GM23338 (cell line): ENCODE data around the gene HSFX2.
"Not testable (repeated sequence)": the region's sequence is repeated elsewhere in the genome, so short reads cannot be mapped to it uniquely, and the experiment has no call there.

Experiments used
- CREB1 ChIP-seq: fragments of 250-450 bp; sonication (Bioruptor Pico); IDR thresholded peaks from 2 replicates; pipeline ENCODE4 v1.5.0; 2020; ENCODE audit warnings: low read depth, mild to moderate bottlenecking, moderate library complexity
- EZH2 ChIP-seq: fragments of 200-600 bp; sonication (generic); IDR thresholded peaks from one replicate; pipeline ENCODE4 v1.8.0; 2017; ENCODE audit warnings: antibody characterized with exemption, mild to moderate bottlenecking, low read depth; ENCODE audit not compliant: unreplicated experiment
- EZH2phosphoT487 ChIP-seq: fragments of 200-600 bp; sonication (generic); IDR thresholded peaks from one replicate; pipeline ENCODE4 v1.8.1; 2018; ENCODE audit warnings: antibody characterized with exemption; ENCODE audit not compliant: unreplicated experiment
- JUNB ChIP-seq: IDR thresholded peaks from one replicate; pipeline ENCODE4 v1.6.1; 2016; ENCODE audit warnings: antibody characterized with exemption; ENCODE audit not compliant: unreplicated experiment
- NANOG ChIP-seq: IDR thresholded peaks from 2 replicates; pipeline ENCODE4 v1.6.1; 2016; ENCODE audit warnings: antibody characterized with exemption, borderline replicate concordance
- POLR2AphosphoS5 ChIP-seq: IDR thresholded peaks from 2 replicates; pipeline ENCODE4 v1.6.1; 2016; ENCODE audit warnings: antibody characterized with exemption, low read depth
- STAT1 ChIP-seq: IDR thresholded peaks from one replicate; pipeline ENCODE4 v1.6.1; 2016; ENCODE audit warnings: antibody characterized with exemption; ENCODE audit not compliant: unreplicated experiment
- ZNF114 ChIP-seq: fragments of 250-450 bp; sonication (Bioruptor Pico); IDR thresholded peaks from 2 replicates; pipeline ENCODE4 v1.5.0; 2020; ENCODE audit warnings: mild to moderate bottlenecking, moderate library complexity
- ZNF331 ChIP-seq: fragments of 250-450 bp; sonication (Bioruptor Pico); IDR thresholded peaks from 2 replicates; pipeline ENCODE4 v1.5.0; 2020; ENCODE audit warnings: low read depth, mild to moderate bottlenecking, moderate library complexity
- TF ChIP-seq, protein P1 (sequence below), 2 experiments: fragments of 200-600 bp in 1 of 2; sonication (generic) in 1 of 2; conservative IDR thresholded peaks; 2 replicates each; pipeline versions ENCODE4 v1.5.1 to v1.6.1; 2016 to 2017; ENCODE audit warnings: antibody characterized with exemption in 2 of 2, low read depth in 2 of 2, mild to moderate bottlenecking in 2 of 2, moderate library complexity in 1 of 2
- TF ChIP-seq, protein P2 (sequence below): IDR thresholded peaks from 2 replicates; pipeline ENCODE4 v1.6.1; 2016; ENCODE audit warnings: antibody characterized with exemption
- TF ChIP-seq, protein P3 (sequence below): IDR thresholded peaks from one replicate; pipeline ENCODE4 v1.6.1; 2018; ENCODE audit warnings: antibody characterized with exemption; ENCODE audit not compliant: unreplicated experiment
- TF ChIP-seq, protein P4 (sequence below): fragments of 250-450 bp; sonication (Bioruptor Pico); IDR thresholded peaks from 2 replicates; pipeline ENCODE4 v1.5.0; 2020; ENCODE audit warnings: mild to moderate bottlenecking, moderate library complexity

DNA sequence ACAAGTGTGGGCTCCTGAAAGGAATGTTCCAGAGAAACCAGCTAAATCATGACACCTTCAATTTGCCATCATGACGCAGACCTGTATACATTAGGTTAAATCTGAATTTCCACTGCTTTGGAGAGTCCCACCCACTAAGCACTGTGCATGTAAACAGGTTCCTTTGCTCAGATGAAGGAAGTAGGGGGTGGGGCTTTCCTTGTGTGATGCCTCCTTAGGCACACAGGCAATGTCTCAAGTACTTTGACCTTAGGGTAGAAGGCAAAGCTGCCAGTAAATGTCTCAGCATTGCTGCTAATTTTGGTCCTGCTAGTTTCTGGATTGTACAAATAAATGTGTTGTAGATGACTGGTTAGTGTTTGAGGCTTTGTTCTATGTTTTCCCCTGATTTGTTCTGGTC lies 48.2 kb downstream of the HSFX2 start:
- TF ChIP-seq, protein P1, sequence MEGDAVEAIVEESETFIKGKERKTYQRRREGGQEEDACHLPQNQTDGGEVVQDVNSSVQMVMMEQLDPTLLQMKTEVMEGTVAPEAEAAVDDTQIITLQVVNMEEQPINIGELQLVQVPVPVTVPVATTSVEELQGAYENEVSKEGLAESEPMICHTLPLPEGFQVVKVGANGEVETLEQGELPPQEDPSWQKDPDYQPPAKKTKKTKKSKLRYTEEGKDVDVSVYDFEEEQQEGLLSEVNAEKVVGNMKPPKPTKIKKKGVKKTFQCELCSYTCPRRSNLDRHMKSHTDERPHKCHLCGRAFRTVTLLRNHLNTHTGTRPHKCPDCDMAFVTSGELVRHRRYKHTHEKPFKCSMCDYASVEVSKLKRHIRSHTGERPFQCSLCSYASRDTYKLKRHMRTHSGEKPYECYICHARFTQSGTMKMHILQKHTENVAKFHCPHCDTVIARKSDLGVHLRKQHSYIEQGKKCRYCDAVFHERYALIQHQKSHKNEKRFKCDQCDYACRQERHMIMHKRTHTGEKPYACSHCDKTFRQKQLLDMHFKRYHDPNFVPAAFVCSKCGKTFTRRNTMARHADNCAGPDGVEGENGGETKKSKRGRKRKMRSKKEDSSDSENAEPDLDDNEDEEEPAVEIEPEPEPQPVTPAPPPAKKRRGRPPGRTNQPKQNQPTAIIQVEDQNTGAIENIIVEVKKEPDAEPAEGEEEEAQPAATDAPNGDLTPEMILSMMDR (conservative IDR thresholded peaks at IDR 0.05; ENCODE audit: low read depth in 2 of 2), result not testable (repeated sequence)
- TF ChIP-seq EZH2; CREB1 (CRISPR knock-in tag); JUNB; EZH2phosphoT487; POLR2AphosphoS5; ZNF114 (CRISPR knock-in tag); NANOG; STAT1; ZNF331 (CRISPR knock-in tag): not testable (repeated sequence)
- TF ChIP-seq, protein P2, sequence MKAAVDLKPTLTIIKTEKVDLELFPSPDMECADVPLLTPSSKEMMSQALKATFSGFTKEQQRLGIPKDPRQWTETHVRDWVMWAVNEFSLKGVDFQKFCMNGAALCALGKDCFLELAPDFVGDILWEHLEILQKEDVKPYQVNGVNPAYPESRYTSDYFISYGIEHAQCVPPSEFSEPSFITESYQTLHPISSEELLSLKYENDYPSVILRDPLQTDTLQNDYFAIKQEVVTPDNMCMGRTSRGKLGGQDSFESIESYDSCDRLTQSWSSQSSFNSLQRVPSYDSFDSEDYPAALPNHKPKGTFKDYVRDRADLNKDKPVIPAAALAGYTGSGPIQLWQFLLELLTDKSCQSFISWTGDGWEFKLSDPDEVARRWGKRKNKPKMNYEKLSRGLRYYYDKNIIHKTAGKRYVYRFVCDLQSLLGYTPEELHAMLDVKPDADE, result not testable (repeated sequence)
- TF ChIP-seq, protein P3, sequence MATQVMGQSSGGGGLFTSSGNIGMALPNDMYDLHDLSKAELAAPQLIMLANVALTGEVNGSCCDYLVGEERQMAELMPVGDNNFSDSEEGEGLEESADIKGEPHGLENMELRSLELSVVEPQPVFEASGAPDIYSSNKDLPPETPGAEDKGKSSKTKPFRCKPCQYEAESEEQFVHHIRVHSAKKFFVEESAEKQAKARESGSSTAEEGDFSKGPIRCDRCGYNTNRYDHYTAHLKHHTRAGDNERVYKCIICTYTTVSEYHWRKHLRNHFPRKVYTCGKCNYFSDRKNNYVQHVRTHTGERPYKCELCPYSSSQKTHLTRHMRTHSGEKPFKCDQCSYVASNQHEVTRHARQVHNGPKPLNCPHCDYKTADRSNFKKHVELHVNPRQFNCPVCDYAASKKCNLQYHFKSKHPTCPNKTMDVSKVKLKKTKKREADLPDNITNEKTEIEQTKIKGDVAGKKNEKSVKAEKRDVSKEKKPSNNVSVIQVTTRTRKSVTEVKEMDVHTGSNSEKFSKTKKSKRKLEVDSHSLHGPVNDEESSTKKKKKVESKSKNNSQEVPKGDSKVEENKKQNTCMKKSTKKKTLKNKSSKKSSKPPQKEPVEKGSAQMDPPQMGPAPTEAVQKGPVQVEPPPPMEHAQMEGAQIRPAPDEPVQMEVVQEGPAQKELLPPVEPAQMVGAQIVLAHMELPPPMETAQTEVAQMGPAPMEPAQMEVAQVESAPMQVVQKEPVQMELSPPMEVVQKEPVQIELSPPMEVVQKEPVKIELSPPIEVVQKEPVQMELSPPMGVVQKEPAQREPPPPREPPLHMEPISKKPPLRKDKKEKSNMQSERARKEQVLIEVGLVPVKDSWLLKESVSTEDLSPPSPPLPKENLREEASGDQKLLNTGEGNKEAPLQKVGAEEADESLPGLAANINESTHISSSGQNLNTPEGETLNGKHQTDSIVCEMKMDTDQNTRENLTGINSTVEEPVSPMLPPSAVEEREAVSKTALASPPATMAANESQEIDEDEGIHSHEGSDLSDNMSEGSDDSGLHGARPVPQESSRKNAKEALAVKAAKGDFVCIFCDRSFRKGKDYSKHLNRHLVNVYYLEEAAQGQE, result not testable (repeated sequence)
- TF ChIP-seq, protein P4, sequence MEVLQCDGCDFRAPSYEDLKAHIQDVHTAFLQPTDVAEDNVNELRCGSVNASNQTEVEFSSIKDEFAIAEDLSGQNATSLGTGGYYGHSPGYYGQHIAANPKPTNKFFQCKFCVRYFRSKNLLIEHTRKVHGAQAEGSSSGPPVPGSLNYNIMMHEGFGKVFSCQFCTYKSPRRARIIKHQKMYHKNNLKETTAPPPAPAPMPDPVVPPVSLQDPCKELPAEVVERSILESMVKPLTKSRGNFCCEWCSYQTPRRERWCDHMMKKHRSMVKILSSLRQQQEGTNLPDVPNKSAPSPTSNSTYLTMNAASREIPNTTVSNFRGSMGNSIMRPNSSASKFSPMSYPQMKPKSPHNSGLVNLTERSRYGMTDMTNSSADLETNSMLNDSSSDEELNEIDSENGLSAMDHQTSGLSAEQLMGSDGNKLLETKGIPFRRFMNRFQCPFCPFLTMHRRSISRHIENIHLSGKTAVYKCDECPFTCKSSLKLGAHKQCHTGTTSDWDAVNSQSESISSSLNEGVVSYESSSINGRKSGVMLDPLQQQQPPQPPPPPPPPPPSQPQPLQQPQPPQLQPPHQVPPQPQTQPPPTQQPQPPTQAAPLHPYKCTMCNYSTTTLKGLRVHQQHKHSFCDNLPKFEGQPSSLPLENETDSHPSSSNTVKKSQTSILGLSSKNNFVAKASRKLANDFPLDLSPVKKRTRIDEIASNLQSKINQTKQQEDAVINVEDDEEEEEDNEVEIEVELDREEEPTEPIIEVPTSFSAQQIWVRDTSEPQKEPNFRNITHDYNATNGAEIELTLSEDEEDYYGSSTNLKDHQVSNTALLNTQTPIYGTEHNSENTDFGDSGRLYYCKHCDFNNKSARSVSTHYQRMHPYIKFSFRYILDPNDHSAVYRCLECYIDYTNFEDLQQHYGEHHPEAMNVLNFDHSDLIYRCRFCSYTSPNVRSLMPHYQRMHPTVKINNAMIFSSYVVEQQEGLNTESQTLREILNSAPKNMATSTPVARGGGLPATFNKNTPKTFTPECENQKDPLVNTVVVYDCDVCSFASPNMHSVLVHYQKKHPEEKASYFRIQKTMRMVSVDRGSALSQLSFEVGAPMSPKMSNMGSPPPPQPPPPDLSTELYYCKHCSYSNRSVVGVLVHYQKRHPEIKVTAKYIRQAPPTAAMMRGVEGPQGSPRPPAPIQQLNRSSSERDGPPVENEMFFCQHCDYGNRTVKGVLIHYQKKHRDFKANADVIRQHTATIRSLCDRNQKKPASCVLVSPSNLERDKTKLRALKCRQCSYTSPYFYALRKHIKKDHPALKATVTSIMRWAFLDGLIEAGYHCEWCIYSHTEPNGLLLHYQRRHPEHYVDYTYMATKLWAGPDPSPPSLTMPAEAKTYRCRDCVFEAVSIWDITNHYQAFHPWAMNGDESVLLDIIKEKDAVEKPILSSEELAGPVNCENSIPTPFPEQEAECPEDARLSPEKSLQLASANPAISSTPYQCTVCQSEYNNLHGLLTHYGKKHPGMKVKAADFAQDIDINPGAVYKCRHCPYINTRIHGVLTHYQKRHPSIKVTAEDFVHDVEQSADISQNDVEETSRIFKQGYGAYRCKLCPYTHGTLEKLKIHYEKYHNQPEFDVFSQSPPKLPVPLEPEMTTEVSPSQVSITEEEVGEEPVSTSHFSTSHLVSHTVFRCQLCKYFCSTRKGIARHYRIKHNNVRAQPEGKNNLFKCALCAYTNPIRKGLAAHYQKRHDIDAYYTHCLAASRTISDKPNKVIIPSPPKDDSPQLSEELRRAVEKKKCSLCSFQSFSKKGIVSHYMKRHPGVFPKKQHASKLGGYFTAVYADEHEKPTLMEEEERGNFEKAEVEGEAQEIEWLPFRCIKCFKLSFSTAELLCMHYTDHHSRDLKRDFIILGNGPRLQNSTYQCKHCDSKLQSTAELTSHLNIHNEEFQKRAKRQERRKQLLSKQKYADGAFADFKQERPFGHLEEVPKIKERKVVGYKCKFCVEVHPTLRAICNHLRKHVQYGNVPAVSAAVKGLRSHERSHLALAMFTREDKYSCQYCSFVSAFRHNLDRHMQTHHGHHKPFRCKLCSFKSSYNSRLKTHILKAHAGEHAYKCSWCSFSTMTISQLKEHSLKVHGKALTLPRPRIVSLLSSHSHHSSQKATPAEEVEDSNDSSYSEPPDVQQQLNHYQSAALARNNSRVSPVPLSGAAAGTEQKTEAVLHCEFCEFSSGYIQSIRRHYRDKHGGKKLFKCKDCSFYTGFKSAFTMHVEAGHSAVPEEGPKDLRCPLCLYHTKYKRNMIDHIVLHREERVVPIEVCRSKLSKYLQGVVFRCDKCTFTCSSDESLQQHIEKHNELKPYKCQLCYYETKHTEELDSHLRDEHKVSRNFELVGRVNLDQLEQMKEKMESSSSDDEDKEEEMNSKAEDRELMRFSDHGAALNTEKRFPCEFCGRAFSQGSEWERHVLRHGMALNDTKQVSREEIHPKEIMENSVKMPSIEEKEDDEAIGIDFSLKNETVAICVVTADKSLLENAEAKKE, result not testable (repeated sequence)
